Upper lobe of left lung (tissue), 6 donors: ENCODE data around the gene ASPDH. TPM values are rescaled to one million over a fixed set of nuclear protein-coding genes. Genes with fewer than 3 reads are reported as not detected.
A peak's percentile ranks its signal among the peaks of the same experiment; 100 is the strongest.

Source experiments
- ATAC-seq, 2 donors: fragments of 200-7000 bp; cut with Tn5 transposase; one replicate each; pipeline ENCODE4 v1.9.1; 2022; ENCODE audit warnings: mild to moderate bottlenecking in 2 of 2, moderate library complexity in 2 of 2; ENCODE audit not compliant: low FRiP score in 2 of 2
- DNase-seq, 2 donors: peaks; one replicate each; pipeline ENCODE4 v3.0.0-alpha.2; 2019 to 2020
- H3K27ac ChIP-seq, 4 donors: fragments of 200-600 bp; sonication (generic); one replicate each; pipeline ENCODE4 v1.5.1; 2016 to 2019
- H3K27me3 ChIP-seq, 4 donors: fragments of 200-600 bp; sonication (generic); one replicate each; pipeline ENCODE4 v1.5.1; 2017 to 2019
- H3K36me3 ChIP-seq, 4 donors: fragments of 200-600 bp; sonication (generic); one replicate each; pipeline ENCODE4 v1.5.1; 2016 to 2019
- H3K4me1 ChIP-seq, 4 donors: fragments of 200-600 bp; sonication (generic); one replicate each; pipeline ENCODE4 v1.5.1; 2018 to 2019
- H3K4me3 ChIP-seq, 4 donors: fragments of 200-600 bp; sonication (generic); one replicate each; pipeline ENCODE4 v1.5.1; 2017 to 2019; ENCODE audit warnings: mild to moderate bottlenecking in 2 of 4, moderate library complexity in 1 of 4
- H3K9me3 ChIP-seq, 4 donors: fragments of 200-600 bp; sonication (generic); one replicate each; pipeline ENCODE4 v1.5.1; 2018 to 2019
- EP300 ChIP-seq, 4 donors: sonication (generic); formaldehyde crosslinking; IDR thresholded peaks; one replicate each; pipeline ENCODE4 v1.5.1; 2017; ENCODE audit warnings: antibody characterized with exemption in 4 of 4, control low read depth in 2 of 4
- POLR2A ChIP-seq, 4 donors: fragments of 450-650 bp; IDR thresholded peaks; one replicate each; pipeline ENCODE4 v1.5.1; 2016 to 2017; ENCODE audit warnings: antibody characterized with exemption in 4 of 4, mild to moderate bottlenecking in 2 of 4
- POLR2AphosphoS5 ChIP-seq, 2 donors: sonication (generic); formaldehyde crosslinking; IDR thresholded peaks; one replicate each; pipeline ENCODE4 v1.5.1; 2017; ENCODE audit warnings: antibody characterized with exemption in 2 of 2
- WGBS, 2 donors: methylation state at CpG; one replicate each; pipeline ENCODE4 v1.1.5; 2017 to 2018; 5-methylcytosine and 5-hydroxymethylcytosine counted together
- total RNA-seq, 6 donors: library from RNA; depleted of rRNA in 4 of 6; stranded (reverse); fragments of >200 nt in 4 of 6; gene quantifications; one replicate each; pipeline versions ENCODE4 v1.1.0 to v1.2.1, GENCODE V29; 2016 to 2021
- TF ChIP-seq, protein P1 (sequence below), 6 experiments: fragments of 450-650 bp in 4 of 6; fragments of 200-600 bp in 2 of 6; sonication (generic) in 2 of 6; IDR thresholded peaks; one replicate each; pipeline ENCODE4 v1.5.1; 2016 to 2019; ENCODE audit warnings: antibody characterized with exemption in 6 of 6
- donor health status: DM: no; HTN: no; CAD: no; lungs with moderate emphysema.
- donor health status: DM: no; HTN: yes; CAD: no; lungs with severe emphysema.

Gene ASPDH
- total RNA-seq, 6 donors from 2014 or later, result not detected

DNA sequence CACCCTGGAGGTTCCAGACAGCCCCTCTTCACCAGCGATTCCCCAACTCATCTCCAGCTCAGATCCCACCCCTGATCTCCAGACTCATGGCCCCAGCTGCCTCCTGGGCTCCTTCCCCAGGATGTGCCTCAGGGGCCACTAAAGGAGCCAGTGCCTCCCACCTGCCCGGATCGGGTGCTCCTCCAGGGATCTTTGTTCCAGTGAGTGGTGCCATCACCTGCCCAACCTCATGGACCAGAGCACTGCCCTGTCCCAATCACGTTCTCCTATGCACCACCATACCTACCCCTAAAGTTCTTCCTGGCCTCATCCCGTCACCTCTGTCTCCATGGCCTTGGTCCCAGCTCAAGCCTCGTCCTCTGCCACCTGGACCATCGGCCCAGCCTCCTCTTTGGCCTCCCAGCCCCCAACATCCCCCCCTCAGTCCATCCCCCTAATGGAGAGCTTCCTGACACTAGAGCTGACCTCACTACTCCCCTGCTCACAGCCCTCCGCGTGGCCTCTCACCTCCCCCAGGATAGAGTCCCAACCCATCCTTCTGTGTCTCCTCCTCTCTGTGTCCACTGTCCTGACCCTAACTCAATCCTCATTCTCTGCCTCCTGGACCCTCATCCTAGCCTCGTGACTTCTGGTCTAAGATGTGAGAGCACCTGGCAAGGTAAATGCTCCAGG is 28.3 kb downstream of the ASPDH start:
- peaks cover 0 to 3% (median 0%) of the 10 kb centered on the region in 4 donors for H3K4me1 ChIP-seq
- peaks cover 12 to 42% (median 32%) of the 10 kb centered on the region in 4 donors for H3K36me3 ChIP-seq
- TF ChIP-seq POLR2AphosphoS5 (IDR thresholded peaks at IDR 0.05) (no peak), EP300 (IDR thresholded peaks at IDR 0.05) (no peak), POLR2A (IDR thresholded peaks at IDR 0.05) (no peak)
- TF ChIP-seq, protein P1, sequence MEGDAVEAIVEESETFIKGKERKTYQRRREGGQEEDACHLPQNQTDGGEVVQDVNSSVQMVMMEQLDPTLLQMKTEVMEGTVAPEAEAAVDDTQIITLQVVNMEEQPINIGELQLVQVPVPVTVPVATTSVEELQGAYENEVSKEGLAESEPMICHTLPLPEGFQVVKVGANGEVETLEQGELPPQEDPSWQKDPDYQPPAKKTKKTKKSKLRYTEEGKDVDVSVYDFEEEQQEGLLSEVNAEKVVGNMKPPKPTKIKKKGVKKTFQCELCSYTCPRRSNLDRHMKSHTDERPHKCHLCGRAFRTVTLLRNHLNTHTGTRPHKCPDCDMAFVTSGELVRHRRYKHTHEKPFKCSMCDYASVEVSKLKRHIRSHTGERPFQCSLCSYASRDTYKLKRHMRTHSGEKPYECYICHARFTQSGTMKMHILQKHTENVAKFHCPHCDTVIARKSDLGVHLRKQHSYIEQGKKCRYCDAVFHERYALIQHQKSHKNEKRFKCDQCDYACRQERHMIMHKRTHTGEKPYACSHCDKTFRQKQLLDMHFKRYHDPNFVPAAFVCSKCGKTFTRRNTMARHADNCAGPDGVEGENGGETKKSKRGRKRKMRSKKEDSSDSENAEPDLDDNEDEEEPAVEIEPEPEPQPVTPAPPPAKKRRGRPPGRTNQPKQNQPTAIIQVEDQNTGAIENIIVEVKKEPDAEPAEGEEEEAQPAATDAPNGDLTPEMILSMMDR (IDR thresholded peaks at IDR 0.05), result no peak
- H3K27ac ChIP-seq, result no peak overlapping the region
- no peak overlapping the region for H3K4me3 ChIP-seq
- no peaks in the 10 kb centered on the region for H3K27me3 ChIP-seq
- no peaks in the 10 kb centered on the region for H3K9me3 ChIP-seq
- no peak for DNase-seq
- no peak for ATAC-seq
- 90 to 92% methylated on average over 10 of the region's 10 CpGs for WGBS, 2 donors

DNA sequence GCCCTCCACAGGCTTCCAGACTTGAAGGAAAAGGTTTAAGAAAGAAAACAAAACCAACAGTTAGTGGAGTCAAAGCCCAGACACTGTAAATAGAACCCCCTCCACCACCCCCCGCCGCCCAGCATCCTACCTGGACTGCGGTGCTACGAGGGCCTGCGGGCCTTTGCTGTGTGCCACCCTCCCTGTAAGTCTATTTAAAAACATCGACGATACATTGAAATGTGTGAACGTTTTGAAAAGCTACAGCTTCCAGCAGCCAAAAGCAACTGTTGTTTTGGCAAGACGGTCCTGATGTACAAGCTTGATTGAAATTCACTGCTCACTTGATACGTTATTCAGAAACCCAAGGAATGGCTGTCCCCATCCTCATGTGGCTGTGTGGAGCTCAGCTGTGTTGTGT is 30.8 kb downstream of the ASPDH start:
- Histone ChIP-seq H3K27me3 (no peaks in the 10 kb centered on the region), H3K27ac (no peak overlapping the region), H3K4me3 (no peak overlapping the region), H3K9me3 (no peaks in the 10 kb centered on the region), H3K4me1 (peaks cover 0 to 13% (median 6%) of the 10 kb centered on the region in 4 donors), H3K36me3 (peaks cover 23 to 67% (median 47%) of the 10 kb centered on the region in 4 donors)
- TF ChIP-seq, protein P1 (IDR thresholded peaks at IDR 0.05), result no peak
- TF ChIP-seq POLR2AphosphoS5 (IDR thresholded peaks at IDR 0.05), result no peak
- TF ChIP-seq POLR2A (IDR thresholded peaks at IDR 0.05), result no peak
- no peak for DNase-seq
- WGBS, 2 donors, result 90 to 91% methylated on average over 10 of the region's 10 CpGs
- no peak for ATAC-seq

DNA sequence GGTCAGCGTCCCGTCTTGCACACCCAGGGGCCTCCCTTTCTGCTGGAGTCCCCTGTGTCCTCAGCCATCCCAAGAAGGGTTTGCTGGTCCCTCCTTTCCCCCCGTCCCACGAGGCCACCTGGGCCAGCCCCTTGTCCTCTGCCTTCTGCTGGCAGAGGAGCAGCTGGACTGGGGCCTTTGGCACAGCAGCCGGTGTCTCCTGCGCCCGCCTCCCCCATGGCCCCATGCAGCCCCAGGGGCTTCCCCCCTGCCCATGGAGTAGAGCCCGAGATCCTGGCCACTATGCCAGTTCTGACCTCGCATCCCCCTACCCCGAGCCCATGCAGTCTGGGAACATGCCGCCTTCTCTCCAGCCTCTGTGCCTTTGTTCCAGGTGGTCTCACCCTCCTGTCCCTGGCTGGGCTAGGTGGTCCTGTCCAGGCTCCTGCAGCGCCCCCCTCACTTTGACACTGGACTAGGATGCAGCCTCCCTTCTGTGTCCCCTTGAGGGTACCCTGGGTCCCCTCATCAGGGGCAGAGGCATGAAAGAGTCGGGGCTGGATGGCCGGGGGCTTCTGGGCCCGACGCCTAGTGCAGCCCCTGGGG is 31.4 kb downstream of the ASPDH start:
- Histone ChIP-seq H3K27ac (no peak overlapping the region), H3K27me3 (no peaks in the 10 kb centered on the region), H3K4me1 (peaks cover 5 to 18% (median 10%) of the 10 kb centered on the region in 4 donors), H3K36me3 (peaks cover 23 to 68% (median 47%) of the 10 kb centered on the region in 4 donors), H3K4me3 (no peak overlapping the region), H3K9me3 (no peaks in the 10 kb centered on the region)
- DNase-seq (no peak), ATAC-seq (no peak)
- TF ChIP-seq EP300 (IDR thresholded peaks at IDR 0.05), result no peak
- TF ChIP-seq, protein P1 (IDR thresholded peaks at IDR 0.05), result no peak
- no peak for TF ChIP-seq POLR2A (IDR thresholded peaks at IDR 0.05)
- no peak for TF ChIP-seq POLR2AphosphoS5 (IDR thresholded peaks at IDR 0.05)
- WGBS, 2 donors, result 80 to 84% methylated on average over 3 to 16 of the region's 16 CpGs

DNA sequence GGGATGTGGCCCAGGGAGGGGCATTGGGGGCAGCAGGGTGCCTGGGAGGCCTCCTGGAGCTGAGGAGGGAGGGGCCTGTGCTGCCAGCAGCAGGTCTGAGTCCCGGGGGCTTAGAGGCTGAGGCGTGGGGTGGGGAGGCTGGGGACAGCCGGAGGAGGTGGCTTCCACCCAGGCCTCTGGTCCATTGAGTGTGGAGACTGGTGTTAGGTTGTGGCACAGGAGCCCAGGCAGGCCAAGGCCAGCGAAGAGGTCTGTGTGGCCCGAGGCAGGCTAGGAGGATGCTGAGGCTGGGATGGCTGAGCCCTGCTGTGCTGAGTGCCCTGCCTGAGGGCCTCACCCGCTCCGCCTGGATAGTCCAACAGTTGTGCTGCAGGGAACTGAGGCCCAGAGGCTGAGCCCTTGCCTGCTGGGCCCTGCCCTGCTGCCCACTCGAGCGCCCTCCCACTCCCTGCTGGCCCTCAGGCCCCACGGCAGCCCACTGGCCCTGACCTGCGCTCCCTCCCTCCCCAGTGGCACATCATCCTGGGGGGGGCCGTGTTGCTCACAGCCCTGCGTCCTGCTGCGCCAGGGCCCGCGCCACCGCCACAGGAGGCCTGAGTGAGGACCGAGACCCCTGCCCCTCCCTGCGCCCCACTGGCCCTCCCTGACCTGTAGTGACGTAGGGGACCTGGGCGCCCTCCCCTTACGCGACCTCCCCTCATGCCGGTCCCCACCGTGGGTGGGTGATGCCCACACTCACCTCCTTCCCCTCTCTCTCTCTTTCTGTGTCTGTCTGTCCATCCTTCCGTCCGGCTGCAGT is 32.2 kb downstream of the ASPDH start:
- H3K9me3 ChIP-seq, result no peaks in the 10 kb centered on the region
- DNase-seq, result peak in 1 of 2 donors; percentile 73

More for the DNA sequence above, 32.2 kb downstream of the ASPDH start:
- peaks cover 23 to 68% (median 47%) of the 10 kb centered on the region in 4 donors for H3K36me3 ChIP-seq
- no peak overlapping the region for H3K27ac ChIP-seq
- WGBS, 2 donors, result 91 to 92% methylated on average over 17 to 27 of the region's 27 CpGs
- no peaks in the 10 kb centered on the region for H3K27me3 ChIP-seq
- TF ChIP-seq POLR2A (IDR thresholded peaks at IDR 0.05) (no peak), EP300 (IDR thresholded peaks at IDR 0.05) (no peak), POLR2AphosphoS5 (IDR thresholded peaks at IDR 0.05) (no peak)
- TF ChIP-seq, protein P1 (IDR thresholded peaks at IDR 0.05), result no peak
- no peak overlapping the region for H3K4me3 ChIP-seq
- no peak for ATAC-seq
- peaks cover 11 to 26% (median 15%) of the 10 kb centered on the region in 4 donors for H3K4me1 ChIP-seq
